ENCODE measurements around the gene SPTAN1. TPM values are rescaled to one million over a fixed set of nuclear protein-coding genes. Genes with fewer than 3 reads are reported as not detected.
A peak's percentile ranks its signal among the peaks of the same experiment; 100 is the strongest.

SPTAN1 gene
- total and polyA plus RNA-seq, 2 experiments from 2014 or later = 108 to 195 TPM

GRCh38 chr9:128550226-128550625 is 2.2 kb upstream of the SPTAN1 start (continued):
- TF ChIP-seq, protein P1, sequence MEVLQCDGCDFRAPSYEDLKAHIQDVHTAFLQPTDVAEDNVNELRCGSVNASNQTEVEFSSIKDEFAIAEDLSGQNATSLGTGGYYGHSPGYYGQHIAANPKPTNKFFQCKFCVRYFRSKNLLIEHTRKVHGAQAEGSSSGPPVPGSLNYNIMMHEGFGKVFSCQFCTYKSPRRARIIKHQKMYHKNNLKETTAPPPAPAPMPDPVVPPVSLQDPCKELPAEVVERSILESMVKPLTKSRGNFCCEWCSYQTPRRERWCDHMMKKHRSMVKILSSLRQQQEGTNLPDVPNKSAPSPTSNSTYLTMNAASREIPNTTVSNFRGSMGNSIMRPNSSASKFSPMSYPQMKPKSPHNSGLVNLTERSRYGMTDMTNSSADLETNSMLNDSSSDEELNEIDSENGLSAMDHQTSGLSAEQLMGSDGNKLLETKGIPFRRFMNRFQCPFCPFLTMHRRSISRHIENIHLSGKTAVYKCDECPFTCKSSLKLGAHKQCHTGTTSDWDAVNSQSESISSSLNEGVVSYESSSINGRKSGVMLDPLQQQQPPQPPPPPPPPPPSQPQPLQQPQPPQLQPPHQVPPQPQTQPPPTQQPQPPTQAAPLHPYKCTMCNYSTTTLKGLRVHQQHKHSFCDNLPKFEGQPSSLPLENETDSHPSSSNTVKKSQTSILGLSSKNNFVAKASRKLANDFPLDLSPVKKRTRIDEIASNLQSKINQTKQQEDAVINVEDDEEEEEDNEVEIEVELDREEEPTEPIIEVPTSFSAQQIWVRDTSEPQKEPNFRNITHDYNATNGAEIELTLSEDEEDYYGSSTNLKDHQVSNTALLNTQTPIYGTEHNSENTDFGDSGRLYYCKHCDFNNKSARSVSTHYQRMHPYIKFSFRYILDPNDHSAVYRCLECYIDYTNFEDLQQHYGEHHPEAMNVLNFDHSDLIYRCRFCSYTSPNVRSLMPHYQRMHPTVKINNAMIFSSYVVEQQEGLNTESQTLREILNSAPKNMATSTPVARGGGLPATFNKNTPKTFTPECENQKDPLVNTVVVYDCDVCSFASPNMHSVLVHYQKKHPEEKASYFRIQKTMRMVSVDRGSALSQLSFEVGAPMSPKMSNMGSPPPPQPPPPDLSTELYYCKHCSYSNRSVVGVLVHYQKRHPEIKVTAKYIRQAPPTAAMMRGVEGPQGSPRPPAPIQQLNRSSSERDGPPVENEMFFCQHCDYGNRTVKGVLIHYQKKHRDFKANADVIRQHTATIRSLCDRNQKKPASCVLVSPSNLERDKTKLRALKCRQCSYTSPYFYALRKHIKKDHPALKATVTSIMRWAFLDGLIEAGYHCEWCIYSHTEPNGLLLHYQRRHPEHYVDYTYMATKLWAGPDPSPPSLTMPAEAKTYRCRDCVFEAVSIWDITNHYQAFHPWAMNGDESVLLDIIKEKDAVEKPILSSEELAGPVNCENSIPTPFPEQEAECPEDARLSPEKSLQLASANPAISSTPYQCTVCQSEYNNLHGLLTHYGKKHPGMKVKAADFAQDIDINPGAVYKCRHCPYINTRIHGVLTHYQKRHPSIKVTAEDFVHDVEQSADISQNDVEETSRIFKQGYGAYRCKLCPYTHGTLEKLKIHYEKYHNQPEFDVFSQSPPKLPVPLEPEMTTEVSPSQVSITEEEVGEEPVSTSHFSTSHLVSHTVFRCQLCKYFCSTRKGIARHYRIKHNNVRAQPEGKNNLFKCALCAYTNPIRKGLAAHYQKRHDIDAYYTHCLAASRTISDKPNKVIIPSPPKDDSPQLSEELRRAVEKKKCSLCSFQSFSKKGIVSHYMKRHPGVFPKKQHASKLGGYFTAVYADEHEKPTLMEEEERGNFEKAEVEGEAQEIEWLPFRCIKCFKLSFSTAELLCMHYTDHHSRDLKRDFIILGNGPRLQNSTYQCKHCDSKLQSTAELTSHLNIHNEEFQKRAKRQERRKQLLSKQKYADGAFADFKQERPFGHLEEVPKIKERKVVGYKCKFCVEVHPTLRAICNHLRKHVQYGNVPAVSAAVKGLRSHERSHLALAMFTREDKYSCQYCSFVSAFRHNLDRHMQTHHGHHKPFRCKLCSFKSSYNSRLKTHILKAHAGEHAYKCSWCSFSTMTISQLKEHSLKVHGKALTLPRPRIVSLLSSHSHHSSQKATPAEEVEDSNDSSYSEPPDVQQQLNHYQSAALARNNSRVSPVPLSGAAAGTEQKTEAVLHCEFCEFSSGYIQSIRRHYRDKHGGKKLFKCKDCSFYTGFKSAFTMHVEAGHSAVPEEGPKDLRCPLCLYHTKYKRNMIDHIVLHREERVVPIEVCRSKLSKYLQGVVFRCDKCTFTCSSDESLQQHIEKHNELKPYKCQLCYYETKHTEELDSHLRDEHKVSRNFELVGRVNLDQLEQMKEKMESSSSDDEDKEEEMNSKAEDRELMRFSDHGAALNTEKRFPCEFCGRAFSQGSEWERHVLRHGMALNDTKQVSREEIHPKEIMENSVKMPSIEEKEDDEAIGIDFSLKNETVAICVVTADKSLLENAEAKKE (CRISPR knock-in tag; IDR thresholded peaks at IDR 0.05) = no peak
- TF ChIP-seq ZNF114 (CRISPR knock-in tag; IDR thresholded peaks at IDR 0.05) = no peak

DNA sequence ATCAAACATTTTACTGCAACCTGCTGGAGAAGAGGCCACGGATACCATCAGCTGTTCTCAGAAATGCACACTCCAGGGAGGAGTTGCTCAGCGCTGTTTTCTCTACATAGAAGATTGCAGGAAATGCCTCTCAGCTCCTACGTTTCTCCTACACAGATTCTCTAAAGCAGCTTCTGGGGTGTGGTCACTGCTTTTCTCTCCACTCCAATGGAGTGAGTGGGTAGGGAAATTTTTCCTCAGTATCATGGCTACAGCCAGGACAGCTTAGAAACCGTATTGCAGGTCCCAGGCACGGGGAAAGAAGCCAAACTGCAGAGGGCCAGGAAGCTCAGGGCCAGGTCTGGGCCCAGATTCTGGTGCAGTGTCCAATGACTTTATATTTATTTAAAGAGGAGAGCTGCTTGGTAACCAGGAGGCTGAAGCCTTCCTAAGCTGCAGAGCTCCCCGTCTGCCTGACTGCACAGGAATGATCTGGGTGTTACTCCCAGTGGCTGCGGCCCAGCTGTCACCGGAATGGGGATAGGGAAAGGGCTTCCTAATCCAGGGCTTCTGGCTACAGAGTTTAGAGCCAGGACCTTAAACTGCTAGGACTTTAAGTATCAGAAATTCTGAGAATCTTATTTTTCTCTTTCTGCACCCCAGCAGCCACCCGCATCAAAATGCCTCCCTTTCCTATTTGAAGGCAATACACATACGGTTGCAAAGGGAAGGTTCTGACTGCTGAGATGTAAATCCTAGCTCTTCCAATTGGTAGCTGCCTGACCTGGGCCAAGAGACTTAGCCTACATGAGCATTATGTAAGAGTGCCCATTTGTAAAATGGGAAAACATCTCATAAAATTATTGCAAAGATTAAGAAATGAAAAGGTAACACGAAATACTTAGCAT is 1.4 kb upstream of the SPTAN1 start:
- peak overlapping the region; percentile 85; the same call in 1 of the 2 replicates for H3K27ac ChIP-seq (ENCODE audit: low read depth)
- peak overlapping the region; percentile 82 for H3K4me3 ChIP-seq
- peaks cover 12% of the 10 kb centered on the region; the same call in 1 of the 2 replicates for H3K27me3 ChIP-seq (ENCODE audit: insufficient read depth)
- peaks cover 10% of the 10 kb centered on the region for H3F3A ChIP-seq (replicated peaks; ENCODE audit: low read depth)
- H3K4me2 ChIP-seq = peak overlapping the region; percentile 94
- Mint-ChIP-seq H3K9me3 (no peaks in the 10 kb centered on the region), H3K27me3 (ENCODE audit: insufficient read depth, low read depth, poor library complexity) (peaks cover 3% of the 10 kb centered on the region), H3K36me3 (ENCODE audit: low read depth) (no peaks in the 10 kb centered on the region), H3K27ac (no peak overlapping the region; the same call in 1 of the 2 replicates), H3K4me3 (peak overlapping the region; percentile 95; the same call in 2 of the 3 replicates), H3K4me1 (peaks cover 14% of the 10 kb centered on the region)
- DNase-seq (ENCODE audit: low spot score) = peak; percentile 49
- peak overlapping the region; percentile 96 for H2AFZ ChIP-seq
- no peaks in the 10 kb centered on the region for H3K9me2 ChIP-seq (ENCODE audit: insufficient read depth)
- peaks cover 31% of the 10 kb centered on the region for H3K79me2 ChIP-seq (replicated peaks; ENCODE audit: insufficient read depth)
- H4K20me1 ChIP-seq (replicated peaks; ENCODE audit: insufficient read depth) = peaks cover 3% of the 10 kb centered on the region
- no peaks in the 10 kb centered on the region for H3K36me3 ChIP-seq (ENCODE audit: insufficient read depth)
- peak; percentile 8; the same call in 2 of the 3 replicates for ATAC-seq
- H3K4me1 ChIP-seq (ENCODE audit: insufficient read depth) = peaks cover 41% of the 10 kb centered on the region
- TF ChIP-seq, protein P2, sequence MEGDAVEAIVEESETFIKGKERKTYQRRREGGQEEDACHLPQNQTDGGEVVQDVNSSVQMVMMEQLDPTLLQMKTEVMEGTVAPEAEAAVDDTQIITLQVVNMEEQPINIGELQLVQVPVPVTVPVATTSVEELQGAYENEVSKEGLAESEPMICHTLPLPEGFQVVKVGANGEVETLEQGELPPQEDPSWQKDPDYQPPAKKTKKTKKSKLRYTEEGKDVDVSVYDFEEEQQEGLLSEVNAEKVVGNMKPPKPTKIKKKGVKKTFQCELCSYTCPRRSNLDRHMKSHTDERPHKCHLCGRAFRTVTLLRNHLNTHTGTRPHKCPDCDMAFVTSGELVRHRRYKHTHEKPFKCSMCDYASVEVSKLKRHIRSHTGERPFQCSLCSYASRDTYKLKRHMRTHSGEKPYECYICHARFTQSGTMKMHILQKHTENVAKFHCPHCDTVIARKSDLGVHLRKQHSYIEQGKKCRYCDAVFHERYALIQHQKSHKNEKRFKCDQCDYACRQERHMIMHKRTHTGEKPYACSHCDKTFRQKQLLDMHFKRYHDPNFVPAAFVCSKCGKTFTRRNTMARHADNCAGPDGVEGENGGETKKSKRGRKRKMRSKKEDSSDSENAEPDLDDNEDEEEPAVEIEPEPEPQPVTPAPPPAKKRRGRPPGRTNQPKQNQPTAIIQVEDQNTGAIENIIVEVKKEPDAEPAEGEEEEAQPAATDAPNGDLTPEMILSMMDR (conservative IDR thresholded peaks at IDR 0.05; ENCODE audit: low read depth in 2 of 2) = no peak
- TF ChIP-seq NANOG (IDR thresholded peaks at IDR 0.05; ENCODE audit: borderline replicate concordance) = no peak
- TF ChIP-seq ZNF114 (CRISPR knock-in tag; IDR thresholded peaks at IDR 0.05) = no peak
- TF ChIP-seq, protein P1 (CRISPR knock-in tag; IDR thresholded peaks at IDR 0.05) = no peak
- TF ChIP-seq EZH2phosphoT487 (IDR thresholded peaks at IDR 0.05; ENCODE audit: unreplicated experiment) = no peak
